H1 (cell line): ENCODE results near the gene OR4K1.

ENCODE experiments used
- ATF2 ChIP-seq: IDR thresholded peaks from 2 replicates; pipeline ENCODE4 v1.6.1; 2012; ENCODE audit warnings: low read length, inconsistent platforms
- CTCF ChIP-seq, 3 experiments: IDR thresholded peaks; 1 replicate in 2 of 3; 2 replicates in 1 of 3; pipeline versions ENCODE4 v1.5.1 to v1.6.1; 2011; ENCODE audit warnings: low read length in 3 of 3, mild to moderate bottlenecking in 3 of 3, inconsistent platforms in 2 of 3, low read depth in 1 of 3, moderate library complexity in 1 of 3; ENCODE audit not compliant: insufficient read depth in 1 of 3; ENCODE audit errors: control extremely low read depth in 1 of 3
- SIN3A ChIP-seq, 2 experiments: IDR thresholded peaks in 1 of 2; conservative IDR thresholded peaks in 1 of 2; 2 replicates each; pipeline ENCODE4 v1.6.1; 2011 to 2012; ENCODE audit warnings: low read length in 2 of 2, improper control_type of control experiment in 1 of 2, low read depth in 1 of 2, mild to moderate bottlenecking in 1 of 2
- USF2 ChIP-seq: IDR thresholded peaks from 2 replicates; pipeline ENCODE4 v1.6.1; 2011; ENCODE audit warnings: low read length, improper control_type of control experiment

- TF ChIP-seq CTCF (IDR thresholded peaks at IDR 0.05; ENCODE audit: control extremely low read depth in 1 of 3, insufficient read depth in 1 of 3, low read depth in 1 of 3, low read length in 3 of 3) (no peak), USF2 (no peak), ATF2 (no peak), SIN3A (conservative IDR thresholded peaks at IDR 0.05 in 1 of 2, IDR thresholded peaks at IDR 0.05 in 1 of 2; ENCODE audit: low read depth in 1 of 2, low read length in 2 of 2) (no peak)
Observed at GRCh38 chr14:19911114-19911513, 19.6 kb upstream of the OR4K1 start.
